ENCODE results near the gene ELANE.

ELANE gene

DNA sequence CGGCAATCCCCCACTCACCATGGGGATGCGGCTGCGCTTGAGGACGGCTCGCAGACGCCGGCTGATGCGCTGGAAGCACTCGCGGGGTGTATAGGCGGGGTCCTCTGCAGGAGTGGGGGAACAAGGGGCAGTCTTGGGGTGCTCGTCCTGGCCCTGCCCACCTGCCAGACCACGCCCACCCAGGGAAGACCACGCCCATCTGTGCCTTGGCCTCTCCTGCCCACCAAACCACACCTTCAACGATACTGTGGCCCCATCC is 47.9 kb downstream of the ELANE start:
- Histone ChIP-seq H3K4me1 (ENCODE audit: control insufficient read depth in 1 of 2, insufficient read depth in 2 of 2, low read length in 2 of 2) (no peaks in the 10 kb centered on the region), H3K9me3 (ENCODE audit: control insufficient read depth in 1 of 2, low read length in 2 of 2) (no peaks in the 10 kb centered on the region), H3K9ac (ENCODE audit: low read depth in 1 of 2, low read length in 2 of 2) (no peak overlapping the region), H3K4me3 (ENCODE audit: low read depth in 1 of 2, low read length in 2 of 2) (no peak overlapping the region), H3K27me3 (ENCODE audit: control insufficient read depth in 1 of 2, insufficient read depth in 2 of 2, low read length in 2 of 2) (no peaks in the 10 kb centered on the region), H3K36me3 (ENCODE audit: control insufficient read depth in 1 of 2, insufficient read depth in 2 of 2, low read length in 2 of 2) (peaks cover 3 to 23% of the 10 kb centered on the region in 2 donors), H3K27ac (ENCODE audit: low read depth, low read length) (no peak overlapping the region)

DNA sequence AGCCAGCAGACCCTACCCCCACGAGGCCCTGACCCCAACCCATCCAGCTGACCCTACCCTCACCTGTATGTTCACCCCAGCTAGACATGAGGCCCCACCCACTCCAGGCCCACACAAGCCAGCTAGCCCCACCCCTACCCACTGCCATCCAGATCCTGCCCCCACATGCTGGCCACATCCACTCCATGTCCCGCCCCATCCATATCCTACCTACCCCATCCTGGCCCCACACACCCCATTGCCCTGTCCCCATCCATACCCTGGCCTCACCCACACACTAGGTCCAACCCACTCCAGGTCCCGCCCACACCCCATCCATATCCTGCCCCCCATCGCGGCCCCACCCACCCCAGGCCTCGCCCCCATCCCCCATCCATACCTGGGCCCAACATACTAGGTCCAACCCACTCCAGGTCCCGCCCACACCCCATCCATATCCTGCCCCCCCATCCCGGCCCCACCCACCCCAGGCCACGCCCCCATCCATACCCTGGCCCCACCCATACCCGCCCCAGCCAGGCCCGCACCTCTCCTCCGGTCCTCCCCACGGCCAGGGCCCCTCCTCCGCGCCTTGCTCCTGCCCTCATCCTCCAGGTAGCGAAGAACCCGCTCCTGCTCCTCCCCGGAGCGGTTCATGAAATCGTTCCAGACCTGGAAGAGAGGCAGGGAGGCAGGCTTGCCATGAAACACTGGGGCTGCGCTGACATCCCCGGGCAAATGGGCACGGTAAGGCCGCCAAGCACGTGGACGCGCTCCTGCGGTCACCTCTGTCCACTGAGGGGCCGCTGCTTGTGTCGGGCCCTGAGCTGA is 48.4 kb downstream of the ELANE start:
- H3K4me1 ChIP-seq (ENCODE audit: control insufficient read depth in 1 of 2, insufficient read depth in 2 of 2, low read length in 2 of 2), result no peaks in the 10 kb centered on the region
- H3K27ac ChIP-seq (ENCODE audit: low read depth, low read length), result no peak overlapping the region
- H3K9me3 ChIP-seq (ENCODE audit: control insufficient read depth in 1 of 2, low read length in 2 of 2), result no peaks in the 10 kb centered on the region
- H3K4me3 ChIP-seq (ENCODE audit: low read depth in 1 of 2, low read length in 2 of 2), result no peak overlapping the region
- H3K9ac ChIP-seq (ENCODE audit: low read depth in 1 of 2, low read length in 2 of 2), result no peak overlapping the region
- peaks cover 3 to 23% of the 10 kb centered on the region in 2 donors for H3K36me3 ChIP-seq (ENCODE audit: control insufficient read depth in 1 of 2, insufficient read depth in 2 of 2, low read length in 2 of 2)
- no peaks in the 10 kb centered on the region for H3K27me3 ChIP-seq (ENCODE audit: control insufficient read depth in 1 of 2, insufficient read depth in 2 of 2, low read length in 2 of 2)

DNA sequence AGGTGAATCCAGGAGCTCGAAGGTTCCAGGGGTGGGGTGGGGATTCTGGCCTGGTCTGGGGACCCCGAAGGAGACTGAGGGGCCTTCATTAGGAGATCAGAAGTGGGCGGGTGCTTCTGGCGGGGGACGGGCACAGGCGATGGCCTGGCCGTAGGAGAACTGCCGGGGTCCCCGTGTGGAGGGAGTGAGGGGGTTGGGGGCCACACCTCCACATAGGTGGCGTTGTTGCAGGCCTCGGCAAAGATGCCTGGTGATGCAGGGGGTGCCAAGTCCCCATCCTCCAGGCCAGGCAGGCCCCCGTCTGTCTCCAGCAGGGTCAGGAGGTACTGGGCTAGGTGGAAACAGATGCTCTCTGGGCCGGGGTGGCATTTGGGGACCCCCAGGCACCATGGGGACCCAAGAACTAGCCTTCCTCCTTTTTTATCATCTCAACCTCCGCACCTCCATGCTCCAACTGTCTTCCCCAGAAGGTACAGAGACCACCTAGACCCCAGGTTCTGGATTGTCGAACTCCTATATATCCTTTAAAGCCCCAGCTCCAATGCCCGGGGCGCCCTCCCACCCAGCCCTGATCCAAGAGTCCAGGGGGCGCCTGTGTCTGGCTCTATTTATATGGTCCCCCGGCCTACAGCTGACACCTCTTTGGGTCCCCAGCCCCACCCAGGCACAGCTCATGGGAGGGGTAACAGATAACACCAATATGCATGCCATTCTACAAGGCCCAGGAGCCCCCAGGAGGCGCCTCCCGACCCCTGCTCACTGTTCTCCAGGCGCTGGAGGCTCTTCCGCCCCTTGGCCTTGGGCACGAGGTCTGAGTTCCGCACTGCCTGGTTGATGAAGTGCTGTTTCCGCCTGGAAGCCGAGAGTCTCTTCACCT is 49.4 kb downstream of the ELANE start:
- no peaks in the 10 kb centered on the region for H3K9me3 ChIP-seq (ENCODE audit: control insufficient read depth in 1 of 2, low read length in 2 of 2)
- peaks cover 3 to 23% of the 10 kb centered on the region in 2 donors for H3K36me3 ChIP-seq (ENCODE audit: control insufficient read depth in 1 of 2, insufficient read depth in 2 of 2, low read length in 2 of 2)
- no peak overlapping the region for H3K4me3 ChIP-seq (ENCODE audit: low read depth in 1 of 2, low read length in 2 of 2)
- H3K4me1 ChIP-seq (ENCODE audit: control insufficient read depth in 1 of 2, insufficient read depth in 2 of 2, low read length in 2 of 2), result no peaks in the 10 kb centered on the region
- no peaks in the 10 kb centered on the region for H3K27me3 ChIP-seq (ENCODE audit: control insufficient read depth in 1 of 2, insufficient read depth in 2 of 2, low read length in 2 of 2)
- no peak overlapping the region for H3K27ac ChIP-seq (ENCODE audit: low read depth, low read length)
- H3K9ac ChIP-seq (ENCODE audit: low read depth in 1 of 2, low read length in 2 of 2), result no peak overlapping the region

DNA sequence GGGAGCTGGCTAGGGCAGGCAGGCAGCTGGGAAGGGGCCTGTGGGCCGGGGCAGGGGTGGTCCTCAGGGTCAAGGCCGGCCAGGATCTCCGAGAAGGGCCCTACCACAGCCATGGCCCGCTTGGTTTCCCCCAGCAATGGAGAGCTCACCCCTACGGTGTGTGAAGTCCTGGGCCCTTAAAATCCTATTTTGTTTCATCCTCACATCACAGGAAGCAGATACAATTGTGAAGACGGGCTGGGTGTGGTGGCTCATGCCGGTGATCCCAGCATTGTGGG is 49.9 kb downstream of the ELANE start:
- Histone ChIP-seq H3K27ac (ENCODE audit: low read depth, low read length) (no peak overlapping the region), H3K36me3 (ENCODE audit: control insufficient read depth in 1 of 2, insufficient read depth in 2 of 2, low read length in 2 of 2) (peaks cover 3 to 21% of the 10 kb centered on the region in 2 donors), H3K4me3 (ENCODE audit: low read depth in 1 of 2, low read length in 2 of 2) (no peak overlapping the region), H3K9ac (ENCODE audit: low read depth in 1 of 2, low read length in 2 of 2) (no peak overlapping the region), H3K9me3 (ENCODE audit: control insufficient read depth in 1 of 2, low read length in 2 of 2) (no peaks in the 10 kb centered on the region), H3K27me3 (ENCODE audit: control insufficient read depth in 1 of 2, insufficient read depth in 2 of 2, low read length in 2 of 2) (no peaks in the 10 kb centered on the region), H3K4me1 (ENCODE audit: control insufficient read depth in 1 of 2, insufficient read depth in 2 of 2, low read length in 2 of 2) (no peaks in the 10 kb centered on the region)

DNA sequence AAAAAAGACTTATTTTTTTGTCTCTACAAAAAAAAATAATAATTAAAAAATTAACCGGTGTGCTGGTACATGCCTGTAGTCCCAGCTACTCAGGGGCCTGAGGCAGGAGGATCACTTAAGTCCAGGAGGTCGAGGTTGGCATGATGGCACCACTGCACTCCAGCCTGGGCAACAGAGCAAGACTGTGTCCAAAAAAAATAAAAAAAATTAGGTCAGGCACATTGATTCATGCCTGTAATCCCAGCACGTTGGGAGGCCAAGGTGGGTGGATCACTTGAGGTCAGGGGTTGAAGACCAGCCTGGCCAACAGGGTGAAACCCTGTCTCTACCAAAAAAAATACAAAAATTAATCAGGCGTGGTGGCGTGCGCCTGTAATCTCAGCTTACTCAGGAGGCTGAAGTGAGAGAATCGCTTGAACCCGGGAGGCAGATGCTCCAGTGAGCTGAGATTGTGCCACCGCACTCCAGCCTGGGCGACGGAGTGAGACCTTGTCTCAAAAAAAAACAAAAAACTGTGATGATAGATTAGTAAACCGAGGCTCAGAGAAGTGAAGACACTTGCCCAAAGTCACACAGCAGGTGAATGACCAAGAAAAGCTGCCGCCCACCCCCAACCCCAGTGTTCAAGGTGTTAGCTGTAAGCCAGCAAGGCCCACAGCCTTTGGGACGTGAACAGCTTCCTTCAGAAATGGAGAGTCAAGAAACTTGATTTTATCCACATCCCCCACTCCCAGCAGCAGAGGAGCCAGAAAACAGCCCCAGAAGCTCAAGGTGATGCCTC is 50.5 kb downstream of the ELANE start:
- H3K36me3 ChIP-seq (ENCODE audit: control insufficient read depth in 1 of 2, insufficient read depth in 2 of 2, low read length in 2 of 2), result peaks cover 3 to 15% of the 10 kb centered on the region in 2 donors
- H3K27ac ChIP-seq (ENCODE audit: low read depth, low read length), result no peak overlapping the region
- H3K4me3 ChIP-seq (ENCODE audit: low read depth in 1 of 2, low read length in 2 of 2), result no peak overlapping the region

DNA sequence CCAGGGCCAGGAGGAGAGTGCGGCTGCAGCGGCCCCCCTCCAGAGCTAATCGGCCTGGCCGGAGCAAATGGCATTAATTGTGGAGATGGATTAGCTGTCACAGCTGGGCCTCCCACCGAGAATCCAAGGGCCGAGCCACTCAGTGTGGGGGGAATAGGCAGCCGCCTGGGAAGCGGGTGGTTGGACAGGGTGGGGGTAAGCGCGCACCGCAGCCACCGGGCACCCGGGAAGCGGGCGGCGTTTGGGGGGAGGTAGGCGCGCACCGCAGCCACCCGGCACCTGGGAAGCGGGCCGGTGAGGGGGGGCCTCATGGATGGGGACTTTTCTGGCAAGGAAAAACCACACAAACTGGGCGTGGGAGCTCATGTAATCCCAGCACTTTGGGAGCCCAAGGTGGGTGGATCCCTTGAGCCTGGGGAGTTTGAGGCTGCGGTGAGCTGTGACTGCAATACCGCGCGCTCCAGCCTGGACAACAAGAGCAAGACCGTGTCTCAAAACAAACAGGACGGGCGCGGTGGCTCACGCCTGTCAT is 51.2 kb downstream of the ELANE start:
- H3K4me1 ChIP-seq (ENCODE audit: control insufficient read depth in 1 of 2, insufficient read depth in 2 of 2, low read length in 2 of 2), result no peaks in the 10 kb centered on the region
- H3K27ac ChIP-seq (ENCODE audit: low read depth, low read length), result no peak overlapping the region
- H3K36me3 ChIP-seq (ENCODE audit: control insufficient read depth in 1 of 2, insufficient read depth in 2 of 2, low read length in 2 of 2), result peaks cover 3 to 15% of the 10 kb centered on the region in 2 donors

More for the DNA sequence above, 50.5 kb downstream of the ELANE start:
- Histone ChIP-seq H3K9ac (ENCODE audit: low read depth in 1 of 2, low read length in 2 of 2) (no peak overlapping the region), H3K4me1 (ENCODE audit: control insufficient read depth in 1 of 2, insufficient read depth in 2 of 2, low read length in 2 of 2) (no peaks in the 10 kb centered on the region), H3K27me3 (ENCODE audit: control insufficient read depth in 1 of 2, insufficient read depth in 2 of 2, low read length in 2 of 2) (no peaks in the 10 kb centered on the region), H3K9me3 (ENCODE audit: control insufficient read depth in 1 of 2, low read length in 2 of 2) (no peaks in the 10 kb centered on the region)

DNA sequence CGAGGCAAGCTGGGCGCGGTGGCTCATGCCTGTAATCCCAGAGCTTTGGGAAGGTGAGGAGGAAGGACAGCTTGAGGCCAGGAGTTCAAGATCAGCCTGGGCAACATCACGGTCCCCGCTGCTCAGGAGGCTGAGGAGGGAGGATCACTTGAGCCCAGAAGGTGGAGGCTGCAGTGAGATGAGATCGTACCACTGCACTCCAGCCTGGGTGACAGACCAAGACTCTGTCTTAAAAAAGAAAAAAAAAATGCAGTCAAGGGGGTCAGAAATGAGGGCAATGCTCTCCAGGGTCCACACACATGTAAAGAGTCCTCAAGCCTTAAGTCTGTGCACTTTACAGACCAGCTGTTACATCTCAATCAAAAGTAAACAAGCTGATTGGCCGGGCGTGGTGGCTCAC is 52.4 kb downstream of the ELANE start:
- Histone ChIP-seq H3K9ac (ENCODE audit: low read depth in 1 of 2, low read length in 2 of 2) (no peak overlapping the region), H3K4me1 (ENCODE audit: control insufficient read depth in 1 of 2, insufficient read depth in 2 of 2, low read length in 2 of 2) (peaks cover 6 to 9% of the 10 kb centered on the region in 2 donors), H3K36me3 (ENCODE audit: control insufficient read depth in 1 of 2, insufficient read depth in 2 of 2, low read length in 2 of 2) (peaks cover 3 to 7% of the 10 kb centered on the region in 2 donors), H3K4me3 (ENCODE audit: low read depth in 1 of 2, low read length in 2 of 2) (no peak overlapping the region), H3K9me3 (ENCODE audit: control insufficient read depth in 1 of 2, low read length in 2 of 2) (no peaks in the 10 kb centered on the region), H3K27ac (ENCODE audit: low read depth, low read length) (no peak overlapping the region), H3K27me3 (ENCODE audit: control insufficient read depth in 1 of 2, insufficient read depth in 2 of 2, low read length in 2 of 2) (no peaks in the 10 kb centered on the region)

More for the DNA sequence above, 51.2 kb downstream of the ELANE start:
- Histone ChIP-seq H3K27me3 (ENCODE audit: control insufficient read depth in 1 of 2, insufficient read depth in 2 of 2, low read length in 2 of 2) (no peaks in the 10 kb centered on the region), H3K4me3 (ENCODE audit: low read depth in 1 of 2, low read length in 2 of 2) (no peak overlapping the region), H3K9ac (ENCODE audit: low read depth in 1 of 2, low read length in 2 of 2) (no peak overlapping the region), H3K9me3 (ENCODE audit: control insufficient read depth in 1 of 2, low read length in 2 of 2) (no peaks in the 10 kb centered on the region)

Data from duodenal mucosa (tissue), 2 donors.